Hematopoietic multipotent progenitor cell treated with erythropoietin and hydrocortisone succinate and interleukin-3 and kit ligand, for 6 days (in vitro differentiated cells): ENCODE data around the gene DOCK9.

Source experiments
- DNase-seq: peaks from one replicate; pipeline ENCODE4 v3.0.0-alpha.2; 2015

Gene DOCK9

DNA sequence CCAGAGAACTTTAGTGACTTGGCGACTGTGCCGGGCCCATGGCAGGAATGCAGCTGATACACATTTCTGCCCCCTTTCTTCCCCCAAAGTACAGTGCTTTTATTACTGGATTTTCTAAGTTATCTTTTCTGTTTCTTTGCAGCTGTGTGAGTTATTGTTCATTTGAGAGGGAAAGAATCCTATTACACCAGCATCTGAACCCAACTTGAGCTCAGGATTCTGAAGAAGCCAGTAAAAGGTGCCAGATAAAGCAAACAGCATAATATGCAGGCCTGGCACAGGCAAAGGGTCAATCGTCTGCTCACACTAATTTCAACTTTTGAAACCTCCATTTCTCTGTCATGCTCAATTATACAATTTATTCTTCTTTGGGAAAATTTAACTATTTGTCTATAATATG lies 93.9 kb downstream of the DOCK9 start:
- no peak for DNase-seq

DNA sequence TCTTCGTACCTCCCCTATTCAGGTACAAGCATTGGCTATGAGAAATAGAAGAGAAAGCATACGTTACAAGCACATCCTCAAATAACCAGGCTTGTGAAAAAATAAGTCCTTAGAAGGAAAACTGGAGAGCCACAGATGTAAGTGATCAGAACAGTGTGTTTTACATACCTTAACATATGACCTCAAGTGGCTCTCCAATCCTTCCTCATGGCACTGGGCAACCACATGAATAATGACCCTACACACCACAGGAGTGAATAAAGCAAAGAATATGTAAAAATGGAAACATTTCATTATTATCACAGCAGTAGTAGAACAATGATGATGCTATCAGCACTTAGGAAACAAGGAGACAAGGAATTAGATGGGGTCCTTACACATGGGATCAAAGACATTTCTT lies 96.5 kb downstream of the DOCK9 start:
- DNase-seq, result no peak

DNA sequence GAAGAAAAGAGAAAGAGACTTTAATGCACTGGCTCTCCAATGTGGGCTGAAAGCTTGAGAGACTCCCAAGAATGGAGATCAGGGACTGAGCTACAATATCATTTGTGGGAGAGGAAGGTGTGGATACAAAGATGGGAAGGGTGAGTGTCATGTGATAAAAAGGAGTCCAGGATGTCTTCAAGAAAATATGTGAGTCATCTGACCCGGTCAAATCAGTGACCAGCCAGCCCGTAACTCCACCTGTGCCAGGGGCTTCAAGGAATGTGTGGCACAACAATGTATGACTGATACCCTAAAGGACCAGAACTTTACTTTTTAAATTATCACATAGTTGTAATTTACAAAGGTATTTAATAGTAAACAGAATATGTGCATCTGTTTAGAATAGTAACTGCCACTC lies 97.2 kb downstream of the DOCK9 start:
- no peak for DNase-seq

DNA sequence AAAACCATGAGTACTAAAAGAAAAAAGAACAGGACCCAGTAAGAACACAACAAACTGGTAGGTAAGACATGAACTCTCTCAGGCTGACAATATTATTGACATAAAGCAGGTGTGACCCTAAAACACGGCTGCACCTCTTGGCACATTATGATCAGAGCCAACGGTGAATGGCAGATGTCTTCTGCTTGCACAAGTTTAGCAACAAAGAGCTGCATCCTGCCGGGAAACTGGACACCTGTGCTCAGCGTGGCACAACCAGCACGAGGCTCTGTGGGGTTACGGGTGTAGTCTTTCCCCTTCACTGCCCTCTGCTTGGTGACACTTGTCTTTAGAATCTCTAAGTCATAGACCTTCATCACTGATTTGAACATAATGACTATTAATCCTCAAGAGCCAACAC lies 97.9 kb downstream of the DOCK9 start:
- no peak for DNase-seq

DNA sequence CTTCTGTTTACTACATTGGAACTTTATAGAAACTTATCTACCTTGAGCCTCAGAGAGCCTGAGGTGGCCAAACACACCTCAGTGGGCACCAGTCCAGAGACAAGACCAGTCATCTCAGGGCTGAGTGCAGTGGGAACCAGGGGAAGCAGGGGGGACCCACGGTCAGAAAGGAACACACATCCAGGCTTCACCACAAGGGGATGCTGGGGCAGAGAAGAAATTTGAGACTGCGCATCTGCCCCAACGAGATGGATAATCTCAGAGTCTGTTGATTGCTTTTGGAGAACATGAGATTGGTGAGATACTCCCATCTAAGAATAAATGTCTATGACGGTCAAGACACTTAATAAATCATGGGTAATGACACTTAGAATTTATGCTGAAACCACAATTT lies 98.7 kb downstream of the DOCK9 start:
- no peak for DNase-seq

DNA sequence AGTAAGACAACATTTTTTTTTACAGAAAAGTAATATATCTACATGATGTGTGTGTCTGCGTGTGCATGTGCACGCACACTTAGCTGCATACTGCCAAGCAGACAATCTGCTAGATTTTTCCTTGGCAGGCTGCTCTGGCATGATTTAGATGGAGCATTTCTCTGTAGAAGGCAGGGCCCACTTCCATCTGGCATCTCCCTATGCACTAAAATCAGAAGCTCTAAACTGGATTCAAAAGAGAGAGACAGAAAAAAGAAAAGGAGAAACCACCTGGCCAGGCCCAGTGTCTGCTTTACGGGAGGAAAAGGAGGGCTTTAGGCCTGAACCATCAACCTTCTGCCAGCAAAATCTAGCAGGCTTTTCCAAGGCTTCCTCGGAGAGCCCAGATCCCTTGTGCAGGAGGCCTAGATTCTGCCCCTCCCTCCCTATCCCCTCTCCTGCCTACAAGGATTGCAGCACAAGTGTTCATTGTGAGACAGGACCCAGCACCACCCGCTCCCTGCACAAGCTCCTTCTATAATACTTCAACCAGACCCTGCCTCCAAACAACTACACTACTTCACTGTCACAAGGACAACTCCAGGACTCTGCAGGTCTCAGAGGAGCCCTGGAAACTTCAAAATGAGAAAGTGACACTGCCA lies 99.3 kb downstream of the DOCK9 start:
- no peak for DNase-seq

DNA sequence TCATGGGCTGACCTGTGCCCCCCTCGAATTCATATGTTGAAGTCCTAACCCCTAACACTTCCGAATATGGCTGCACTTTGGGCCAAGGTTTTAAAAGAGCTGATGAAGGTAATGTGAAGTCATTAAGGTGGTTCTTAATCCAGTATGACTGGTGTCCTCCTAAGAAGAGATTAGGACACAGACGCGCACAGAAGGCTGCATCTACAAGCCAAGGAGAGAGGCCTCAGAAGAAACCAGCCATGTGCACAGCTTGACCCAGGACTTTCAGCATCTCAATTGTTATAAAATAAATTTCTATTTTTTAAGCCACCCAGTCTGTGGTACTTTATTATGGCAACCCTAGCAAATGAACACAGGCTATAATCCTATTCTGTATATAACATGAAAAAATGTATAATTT lies 99.9 kb downstream of the DOCK9 start:
- DNase-seq, result no peak

DNA sequence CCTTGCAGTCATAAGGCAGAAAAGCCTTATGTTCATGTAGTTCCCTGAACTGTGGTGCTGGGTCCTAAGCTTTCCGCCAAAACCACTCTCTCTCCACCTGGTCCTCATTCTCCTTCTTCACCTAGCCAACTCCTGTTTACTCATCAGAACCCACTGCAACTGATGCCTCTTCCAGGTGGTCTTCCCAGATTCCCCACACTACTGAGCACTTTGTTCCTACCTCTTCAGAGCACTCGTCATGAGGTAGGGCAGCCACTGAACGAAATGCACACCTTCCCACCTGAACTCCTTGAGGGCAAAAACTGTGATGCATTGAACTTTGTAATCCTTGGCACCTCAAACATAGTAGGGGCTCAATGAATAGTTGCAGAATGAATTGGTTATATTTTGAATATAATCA lies 100.4 kb downstream of the DOCK9 start:
- no peak for DNase-seq

DNA sequence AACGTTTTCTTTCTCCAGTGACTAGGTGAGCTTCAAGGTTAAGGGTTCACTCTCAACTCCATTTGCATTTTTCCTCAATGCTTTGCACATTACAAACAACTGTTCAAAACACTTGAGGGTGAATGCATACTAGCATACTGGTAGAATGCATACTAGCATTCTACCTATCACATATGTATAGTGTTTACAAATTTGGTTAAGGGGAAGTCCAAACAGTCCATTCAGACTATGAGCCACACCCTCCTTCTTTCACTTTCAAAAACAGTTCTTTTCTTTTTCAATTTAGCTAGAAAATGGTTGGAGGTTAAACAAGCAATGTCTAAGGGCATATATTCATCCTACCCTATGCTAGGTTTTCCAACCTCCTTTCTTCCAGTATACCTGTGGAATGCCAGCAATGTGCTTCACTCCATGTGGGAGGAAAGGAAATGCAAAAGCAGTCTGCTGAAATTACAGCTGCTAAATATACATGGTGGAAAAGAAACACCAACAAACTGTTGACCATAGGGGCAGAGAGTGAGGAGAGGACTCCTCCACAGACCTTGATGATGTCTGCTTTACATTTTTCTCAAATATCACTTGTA lies 102.6 kb downstream of the DOCK9 start:
- no peak for DNase-seq

DNA sequence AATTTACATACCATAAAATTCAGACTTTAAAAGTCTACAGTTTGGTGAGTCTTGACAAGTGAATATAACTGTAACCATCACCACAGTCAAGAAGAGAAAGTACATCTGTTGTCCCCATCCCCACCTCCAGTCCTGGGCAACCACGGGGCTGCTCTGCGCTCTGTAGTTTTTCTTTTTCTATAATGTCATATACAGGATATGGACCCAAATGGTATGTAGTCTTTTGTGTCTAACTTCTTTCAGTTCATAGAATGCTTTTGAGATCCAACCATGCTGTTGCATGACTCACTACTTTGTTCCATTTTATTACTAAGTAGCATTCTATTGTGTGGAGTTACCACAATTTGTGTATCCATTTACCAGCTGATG lies 103.9 kb downstream of the DOCK9 start:
- DNase-seq, result no peak

DNA sequence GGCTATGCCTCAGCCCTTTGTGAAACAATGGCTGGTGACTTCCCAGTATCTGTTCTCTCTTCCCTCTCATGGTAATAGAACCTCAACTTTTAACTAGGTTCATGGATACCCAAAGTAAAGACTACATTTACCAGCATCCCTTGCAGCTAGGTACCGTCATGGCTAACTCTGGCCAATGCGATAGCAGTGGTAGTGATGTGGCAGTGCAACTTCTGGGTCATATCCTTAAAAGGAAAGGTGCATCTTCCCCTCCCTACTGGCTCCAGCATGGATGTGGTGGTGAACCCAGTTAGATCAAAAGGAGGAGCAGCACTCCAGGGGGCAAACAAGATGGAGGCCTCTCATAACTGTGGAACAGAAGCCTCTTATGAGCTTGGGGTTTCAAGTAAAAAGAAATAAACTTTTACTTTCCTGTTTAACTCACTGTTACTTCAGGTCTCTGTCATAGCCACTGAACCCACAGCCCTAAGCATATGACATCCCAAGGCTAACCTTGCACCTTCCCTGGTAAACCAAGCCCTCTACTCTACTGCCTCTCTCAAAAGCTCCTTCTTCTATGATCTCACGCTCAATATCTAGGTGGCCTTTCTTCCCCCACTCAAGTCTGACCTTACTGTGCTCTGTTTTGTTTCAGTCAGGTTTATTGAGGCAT lies 104.4 kb downstream of the DOCK9 start:
- DNase-seq, result no peak

DNA sequence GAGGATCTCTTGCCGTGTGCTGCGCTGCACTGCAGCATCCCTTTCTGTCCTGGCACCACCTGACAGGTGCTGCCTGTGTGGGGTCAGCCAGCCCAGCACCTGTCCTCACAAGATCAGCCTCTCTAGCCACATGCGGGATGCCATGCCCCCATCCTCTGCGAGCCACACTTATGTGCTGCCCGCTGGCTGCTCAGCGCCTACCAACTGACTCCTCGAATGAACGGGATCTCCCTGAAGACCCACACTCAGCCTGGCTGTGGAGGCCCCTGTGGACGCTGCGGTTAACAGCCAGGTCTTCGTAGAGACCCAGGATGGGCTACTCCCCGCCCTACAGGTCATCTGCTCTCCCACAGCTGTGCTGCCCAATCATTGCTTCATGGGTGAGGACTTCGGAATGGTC lies 106.1 kb downstream of the DOCK9 start:
- DNase-seq, result no peak

DNA sequence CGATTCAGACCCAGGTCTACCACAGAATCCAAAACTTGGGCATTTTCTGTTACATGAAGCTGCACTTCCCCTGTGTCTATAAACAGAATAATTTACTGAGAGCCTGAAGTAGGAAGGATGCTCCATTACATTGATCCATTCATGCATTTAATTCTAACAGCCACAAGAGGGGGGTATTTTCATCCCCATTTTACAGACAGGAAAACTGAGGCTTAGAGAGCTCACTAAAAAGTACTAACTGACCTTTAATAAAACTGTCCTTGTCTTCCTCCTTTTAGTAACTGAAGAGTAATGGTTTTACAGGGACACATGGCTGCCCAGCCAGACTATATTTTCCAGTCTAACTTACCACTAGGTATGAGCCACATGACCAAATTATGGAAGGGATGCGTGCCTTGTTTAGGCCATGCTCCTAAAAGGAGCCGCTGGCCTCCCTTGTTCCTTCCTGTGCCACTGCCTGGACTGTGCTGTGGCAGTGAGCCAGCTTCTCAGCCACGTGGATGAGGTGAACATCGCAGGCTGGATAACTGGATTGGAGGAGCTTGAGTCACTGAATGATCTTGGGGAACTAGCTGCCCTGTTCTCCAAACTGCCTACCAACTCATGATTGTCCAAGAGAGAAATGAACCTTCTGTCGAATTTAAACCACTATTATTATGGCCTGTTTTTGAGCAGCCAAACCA lies 108.3 kb downstream of the DOCK9 start:
- peak; percentile 36 for DNase-seq

DNA sequence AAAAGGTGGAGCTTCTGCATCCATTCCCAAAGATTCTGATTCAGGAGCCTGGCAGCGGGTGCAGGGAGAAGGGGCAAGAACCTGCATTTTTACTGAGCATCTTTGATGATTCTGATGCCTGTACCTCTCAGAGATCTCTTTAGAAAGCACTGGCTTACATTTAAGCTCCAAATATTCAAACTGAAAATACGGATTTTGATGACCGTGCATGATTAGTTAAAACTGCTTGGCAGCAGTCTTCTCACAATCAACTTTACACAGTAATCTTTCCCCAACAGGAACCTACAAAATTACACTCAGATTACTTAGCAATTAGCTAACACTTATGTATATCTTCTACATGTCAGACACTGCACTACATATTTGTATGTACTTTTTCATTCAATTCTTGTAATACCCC lies 108.9 kb downstream of the DOCK9 start:
- no peak for DNase-seq

DNA sequence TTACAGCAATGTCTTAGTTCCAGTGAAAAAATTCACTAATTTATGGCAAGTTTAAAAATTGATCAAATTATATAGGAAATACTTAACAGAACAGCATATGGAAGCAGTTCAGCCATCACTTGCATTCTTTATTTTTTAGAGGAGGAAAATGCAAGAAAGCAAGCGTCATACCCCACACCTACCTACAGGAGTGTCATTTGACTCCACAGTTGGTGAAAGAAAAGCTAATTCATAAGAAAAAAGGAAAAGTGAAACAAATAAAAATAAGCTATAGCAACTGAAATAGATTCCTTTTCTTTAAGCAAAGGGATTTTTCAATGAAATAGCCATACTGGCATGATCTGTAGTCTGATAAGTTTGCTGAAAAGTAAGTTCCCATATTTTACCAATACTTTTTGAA lies 111.0 kb downstream of the DOCK9 start:
- DNase-seq, result no peak

DNA sequence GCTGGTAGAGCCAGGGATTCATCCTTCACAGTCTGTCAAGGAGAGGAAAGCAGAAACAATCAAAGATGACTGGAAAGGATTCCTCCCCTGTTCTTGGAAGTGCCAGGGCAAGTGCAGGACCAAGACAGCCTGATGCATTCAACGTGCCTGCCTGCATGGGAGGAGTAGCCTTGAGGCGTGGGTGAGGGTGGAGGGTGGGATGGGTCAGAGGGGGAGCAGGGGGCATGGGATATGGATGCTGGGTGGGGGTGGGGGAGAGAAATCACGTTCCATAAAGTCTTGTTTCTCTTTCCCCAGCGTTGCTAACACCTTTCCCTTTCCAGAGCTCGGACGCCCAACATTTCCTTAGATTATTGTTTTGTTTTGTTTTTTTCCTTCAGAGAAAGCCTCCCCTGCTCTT lies 117.4 kb downstream of the DOCK9 start:
- DNase-seq, result no peak

DNA sequence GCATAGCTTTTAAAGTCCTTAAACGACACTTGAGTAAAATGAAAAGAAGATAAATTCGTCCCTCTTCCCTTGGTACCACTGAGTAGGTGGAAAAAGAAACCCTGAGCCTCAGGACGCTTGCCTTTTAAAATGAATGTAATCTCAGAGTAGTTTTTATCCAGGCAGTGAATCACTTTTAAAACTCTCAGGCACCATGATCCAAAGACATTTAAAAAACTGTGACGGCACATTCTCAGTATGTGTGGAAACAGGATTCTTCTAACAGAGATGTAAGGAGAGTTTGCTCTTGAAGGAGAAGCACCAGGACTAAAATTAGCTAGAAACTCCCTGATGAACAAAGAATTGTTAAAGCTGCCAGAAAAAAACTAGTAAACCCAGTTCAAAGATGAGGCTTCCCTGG lies 119.7 kb downstream of the DOCK9 start:
- no peak for DNase-seq

DNA sequence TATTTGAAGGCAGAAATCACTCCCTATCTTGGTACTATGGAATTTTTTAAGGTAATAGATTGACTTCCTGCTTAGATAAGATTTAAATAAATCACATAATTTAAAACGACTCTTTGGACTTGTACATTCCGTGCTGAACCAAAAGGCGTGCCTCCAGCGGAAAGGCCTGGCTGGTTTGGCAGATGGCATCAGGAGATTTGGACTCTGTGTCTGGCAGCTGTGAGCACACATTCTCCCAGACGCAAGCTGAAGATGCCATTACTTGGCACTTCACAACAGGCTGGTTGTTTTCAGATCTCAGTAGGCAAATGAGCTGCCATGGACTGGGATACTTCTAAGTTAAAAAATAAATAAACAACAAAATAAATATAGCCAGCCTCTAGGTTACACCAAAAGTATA lies 120.9 kb downstream of the DOCK9 start:
- DNase-seq, result no peak

DNA sequence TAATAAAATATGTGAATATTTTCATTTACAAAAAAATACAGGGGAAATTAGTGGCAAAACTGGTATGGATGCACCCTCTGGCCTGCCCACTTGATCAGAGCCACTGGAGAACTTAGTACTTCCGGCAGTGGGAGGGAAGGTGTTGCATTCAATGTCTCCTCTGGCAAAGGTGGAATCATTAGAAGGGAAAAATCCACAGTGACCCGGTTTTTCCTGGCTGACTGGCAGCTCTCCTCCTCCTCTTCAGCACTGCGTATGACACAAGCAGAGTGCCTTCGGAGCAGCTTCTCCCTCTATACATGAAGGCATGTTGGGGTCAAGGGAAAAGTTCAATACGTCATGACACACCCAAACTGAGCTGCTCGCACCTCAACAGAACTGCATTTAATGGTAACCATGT lies 123.4 kb downstream of the DOCK9 start:
- DNase-seq, result no peak

DNA sequence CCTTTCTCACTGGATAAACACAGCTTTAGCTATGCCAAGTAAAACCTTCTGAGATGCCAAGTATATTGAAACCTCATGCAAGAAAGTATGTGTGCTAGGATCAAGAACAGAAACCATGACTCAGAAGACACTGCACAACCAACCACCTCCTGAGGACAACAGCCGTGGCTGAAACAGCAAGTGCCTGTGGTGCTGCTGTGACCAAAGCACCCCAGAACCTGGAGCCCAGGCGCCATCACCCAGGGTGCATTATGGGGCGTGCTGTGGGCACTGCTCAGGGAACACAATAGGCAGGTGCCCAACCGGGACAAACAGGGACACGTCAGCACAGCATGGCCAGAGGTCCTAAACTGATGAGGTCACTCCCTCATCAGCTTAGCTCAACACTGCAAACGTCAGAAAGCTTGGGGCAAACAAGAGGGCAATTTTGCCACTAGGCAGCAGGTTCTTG lies 124.1 kb downstream of the DOCK9 start:
- no peak for DNase-seq

DNA sequence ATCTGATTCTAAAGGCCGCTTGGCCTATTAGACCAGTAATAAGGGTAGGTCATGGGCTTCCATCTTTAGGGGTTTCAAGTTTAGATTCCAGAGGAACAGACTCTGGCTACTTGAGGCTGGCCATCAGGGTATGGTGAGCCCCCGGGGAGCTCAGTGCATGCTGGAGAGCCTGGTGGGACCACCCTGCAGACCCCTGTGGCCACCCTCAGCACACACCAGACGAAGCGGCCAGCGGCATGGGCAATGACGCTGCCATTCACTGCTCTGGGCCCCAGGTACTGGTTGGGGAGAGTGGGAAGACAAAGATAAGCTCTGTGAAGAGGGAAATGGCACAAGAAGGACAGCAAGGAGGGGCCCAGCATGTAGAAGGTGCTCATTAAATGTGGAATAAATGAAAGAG lies 126.6 kb downstream of the DOCK9 start:
- no peak for DNase-seq

DNA sequence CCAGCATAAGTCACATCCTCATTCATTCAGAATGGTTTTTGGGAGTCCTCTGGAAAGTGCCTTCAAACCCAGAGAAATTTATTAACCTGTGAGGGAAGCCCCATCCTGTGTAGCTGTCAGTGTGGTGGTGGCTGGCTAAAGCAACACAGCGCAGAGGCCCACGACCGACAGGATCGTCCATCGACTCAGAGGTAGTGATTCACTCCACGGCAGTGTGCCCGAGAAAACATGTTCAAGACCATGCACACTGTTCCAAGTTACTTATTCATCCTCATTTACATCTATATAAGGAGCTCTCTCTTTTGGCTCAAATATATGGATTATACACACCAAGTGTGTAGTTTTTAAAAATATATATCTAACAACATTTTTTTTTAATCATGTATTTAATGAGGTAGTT lies 129.1 kb downstream of the DOCK9 start:
- no peak for DNase-seq

DNA sequence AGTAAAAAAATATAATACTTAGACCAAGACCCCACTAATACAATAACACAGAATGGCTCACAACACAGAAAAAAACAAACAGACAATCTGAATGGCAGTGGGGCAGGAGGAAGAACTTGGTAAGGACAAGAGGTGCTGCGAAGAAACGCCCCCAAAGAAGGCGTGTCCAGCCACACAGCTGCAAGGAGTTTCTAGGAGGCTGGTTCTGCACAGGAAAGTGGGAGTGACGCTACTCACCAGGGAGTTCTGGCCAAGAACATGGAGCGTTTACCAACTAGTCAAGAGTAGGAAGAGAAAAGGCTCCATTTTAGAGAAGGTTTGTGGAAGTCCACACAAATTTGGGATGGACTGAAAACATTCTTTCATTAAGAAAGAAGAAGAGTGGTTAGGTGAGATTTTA lies 130.1 kb downstream of the DOCK9 start:
- DNase-seq, result no peak

DNA sequence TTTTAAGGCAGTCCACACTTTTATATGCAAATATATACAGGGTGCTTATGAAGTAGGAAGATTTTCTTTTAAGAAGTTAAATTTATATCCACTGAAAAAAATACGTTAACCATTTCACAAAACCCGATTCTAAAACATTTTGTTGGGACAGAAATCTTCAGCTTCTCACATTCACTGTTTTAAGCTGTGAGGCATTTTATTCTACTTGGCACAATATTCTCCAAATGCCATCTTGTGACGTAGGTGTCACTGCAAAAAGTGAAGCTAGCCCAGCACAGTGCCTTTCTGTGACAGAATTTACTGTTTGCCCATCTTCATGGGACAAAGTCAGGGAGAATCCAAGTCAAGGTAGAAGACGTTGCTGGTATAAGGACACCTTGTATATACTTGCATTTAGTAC lies 130.9 kb downstream of the DOCK9 start:
- DNase-seq, result no peak
